Effector CD4-positive, alpha-beta T cell (primary cell): ENCODE data around the gene STIM1.
A peak's percentile ranks its signal among the peaks of the same experiment; 100 is the strongest.

ENCODE experiments used
- DNase-seq: peaks from one replicate; pipeline ENCODE4 v3.0.0-alpha.2; 2020

The STIM1 gene

GRCh38 chr11:3831378-3832239 lies 23.9 kb upstream of the STIM1 start:
- DNase-seq, result no peak

DNA sequence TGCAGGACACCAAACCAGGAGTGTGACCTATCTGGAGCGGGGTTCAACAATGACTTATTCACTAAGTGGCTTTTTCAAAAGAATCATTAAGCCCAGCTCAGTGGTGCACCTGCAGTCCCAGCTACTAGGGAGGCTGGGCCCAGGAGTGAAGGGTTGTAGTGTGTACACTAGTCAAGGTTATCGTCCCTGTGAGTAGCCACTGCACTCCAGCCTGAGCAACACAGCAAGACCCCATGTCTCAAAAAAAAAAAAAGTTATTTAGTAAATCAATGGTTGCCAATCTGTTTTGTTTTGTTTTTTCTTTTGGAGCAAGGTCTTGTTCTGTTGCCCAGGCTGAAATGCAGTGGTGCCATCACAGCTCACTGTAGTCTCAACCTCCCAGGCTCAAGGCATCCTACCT lies 22.6 kb upstream of the STIM1 start:
- DNase-seq, result no peak

DNA sequence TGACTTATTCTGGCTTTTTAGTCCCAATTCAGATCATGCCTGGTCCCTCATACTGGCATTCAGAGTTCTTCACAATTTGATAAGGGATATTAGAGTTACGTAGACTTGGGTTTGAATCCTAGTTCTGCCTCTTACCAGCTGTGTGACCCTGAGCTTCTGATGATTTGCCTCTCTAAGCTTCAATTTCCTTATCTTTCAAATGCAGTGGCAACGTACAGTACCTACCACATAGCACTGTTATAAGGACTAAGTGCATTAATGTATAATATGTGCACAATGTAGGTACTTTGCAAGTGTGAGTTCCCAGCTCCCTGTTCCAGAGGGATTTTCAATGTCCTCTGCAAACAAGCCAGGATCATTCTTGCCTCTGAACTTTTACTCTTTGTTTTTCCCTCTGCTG lies 22.0 kb upstream of the STIM1 start:
- DNase-seq, result no peak

- no peak for DNase-seq
Measured at GRCh38 chr11:3834349-3834663, 21.2 kb upstream of the STIM1 start.

DNA sequence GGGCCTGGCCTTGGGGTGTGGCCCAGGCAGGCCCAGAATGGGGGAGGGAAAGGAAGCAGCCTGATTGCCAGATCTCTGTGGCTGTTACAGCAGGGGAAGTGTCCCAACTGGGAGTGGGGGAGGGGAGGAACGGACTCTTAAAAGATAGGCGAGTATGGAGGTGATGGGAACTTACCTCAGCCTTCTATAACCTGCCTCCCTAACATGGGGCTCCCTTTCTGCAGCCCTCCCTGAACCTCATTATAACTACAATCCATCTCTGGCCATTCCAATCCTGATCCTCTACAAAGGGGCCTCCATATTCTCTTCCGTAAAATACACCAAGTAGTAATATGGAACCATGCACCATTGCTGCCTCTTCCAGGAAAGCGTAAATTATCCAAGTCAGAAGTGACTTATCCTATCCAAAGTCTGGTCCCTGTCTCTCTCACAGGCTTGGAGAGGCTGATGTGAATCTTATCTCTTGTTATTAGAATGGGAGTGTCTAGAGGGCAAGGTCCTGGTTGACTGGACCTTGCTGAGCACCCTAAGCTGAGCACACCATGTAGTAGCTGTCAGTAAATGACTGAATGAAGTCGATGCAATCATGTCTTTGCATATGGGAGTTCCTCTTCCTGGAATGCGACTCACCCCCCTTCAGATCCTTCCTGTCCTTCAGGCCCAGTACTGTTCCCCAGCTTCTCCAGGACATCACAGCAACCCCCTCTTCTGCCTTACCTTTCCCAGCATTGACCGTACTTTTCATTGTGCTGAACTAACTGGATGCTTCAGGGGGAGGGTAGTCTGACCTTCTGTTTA lies 20.6 kb upstream of the STIM1 start:
- DNase-seq, result no peak

GRCh38 chr11:3835751-3836150 lies 19.7 kb upstream of the STIM1 start:
- DNase-seq, result no peak

GRCh38 chr11:3836903-3837302 lies 18.6 kb upstream of the STIM1 start:
- peak; percentile 44 for DNase-seq

GRCh38 chr11:3837793-3838192 lies 17.7 kb upstream of the STIM1 start:
- DNase-seq, result no peak

- DNase-seq, result no peak
Measured at GRCh38 chr11:3838504-3838903, 17.0 kb upstream of the STIM1 start.

DNA sequence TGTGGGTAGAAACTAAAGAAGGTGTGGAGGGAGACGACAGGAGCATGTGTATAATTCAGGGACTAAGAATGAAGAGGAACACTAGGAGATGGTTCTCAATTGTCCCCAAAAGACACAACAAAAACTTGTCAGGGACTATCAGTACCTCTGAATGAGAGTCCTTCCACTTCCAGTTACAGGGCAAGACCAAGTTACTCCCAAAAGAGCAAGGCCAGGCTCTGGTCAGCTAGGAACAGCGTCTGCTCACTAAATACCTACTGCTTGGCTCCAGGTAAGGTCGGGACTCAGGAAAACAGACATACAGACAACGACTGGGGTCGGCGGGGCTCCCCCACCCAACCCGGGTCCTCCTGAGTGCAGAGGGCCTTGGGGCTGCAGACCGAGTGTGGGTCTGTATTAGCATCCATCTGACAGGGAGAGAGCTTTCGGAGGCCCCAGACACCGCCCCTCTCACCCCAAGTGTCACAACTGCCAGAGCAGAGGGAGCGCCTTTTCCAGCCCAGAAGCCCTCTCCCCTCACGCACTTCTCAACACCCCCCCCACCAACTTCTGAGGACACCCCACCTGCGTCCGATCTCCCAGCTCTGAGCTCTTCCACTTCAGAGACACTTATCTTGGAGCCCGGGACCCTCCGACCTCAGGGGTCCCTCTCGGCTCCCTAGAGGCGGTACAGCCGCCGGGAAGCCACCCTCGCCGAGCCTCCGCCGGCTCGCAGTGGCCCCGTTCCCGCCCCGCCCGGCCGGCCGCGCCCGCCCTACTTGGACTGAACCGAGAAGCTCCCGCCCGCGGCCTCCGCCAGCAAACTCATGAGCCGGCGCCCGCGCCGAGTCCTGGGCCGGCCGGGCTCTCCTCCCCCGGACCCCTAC lies 15.2 kb upstream of the STIM1 start:
- DNase-seq, result peak; percentile 23

- DNase-seq, result peak; percentile 50
Measured at GRCh38 chr11:3840870-3841425, 14.5 kb upstream of the STIM1 start, which contains the start of gene RHOG. TSS of gene RHOG (minus strand) at chr11:3840959. CDS start at chr11:3828138, 12,821 bp downstream.

DNA sequence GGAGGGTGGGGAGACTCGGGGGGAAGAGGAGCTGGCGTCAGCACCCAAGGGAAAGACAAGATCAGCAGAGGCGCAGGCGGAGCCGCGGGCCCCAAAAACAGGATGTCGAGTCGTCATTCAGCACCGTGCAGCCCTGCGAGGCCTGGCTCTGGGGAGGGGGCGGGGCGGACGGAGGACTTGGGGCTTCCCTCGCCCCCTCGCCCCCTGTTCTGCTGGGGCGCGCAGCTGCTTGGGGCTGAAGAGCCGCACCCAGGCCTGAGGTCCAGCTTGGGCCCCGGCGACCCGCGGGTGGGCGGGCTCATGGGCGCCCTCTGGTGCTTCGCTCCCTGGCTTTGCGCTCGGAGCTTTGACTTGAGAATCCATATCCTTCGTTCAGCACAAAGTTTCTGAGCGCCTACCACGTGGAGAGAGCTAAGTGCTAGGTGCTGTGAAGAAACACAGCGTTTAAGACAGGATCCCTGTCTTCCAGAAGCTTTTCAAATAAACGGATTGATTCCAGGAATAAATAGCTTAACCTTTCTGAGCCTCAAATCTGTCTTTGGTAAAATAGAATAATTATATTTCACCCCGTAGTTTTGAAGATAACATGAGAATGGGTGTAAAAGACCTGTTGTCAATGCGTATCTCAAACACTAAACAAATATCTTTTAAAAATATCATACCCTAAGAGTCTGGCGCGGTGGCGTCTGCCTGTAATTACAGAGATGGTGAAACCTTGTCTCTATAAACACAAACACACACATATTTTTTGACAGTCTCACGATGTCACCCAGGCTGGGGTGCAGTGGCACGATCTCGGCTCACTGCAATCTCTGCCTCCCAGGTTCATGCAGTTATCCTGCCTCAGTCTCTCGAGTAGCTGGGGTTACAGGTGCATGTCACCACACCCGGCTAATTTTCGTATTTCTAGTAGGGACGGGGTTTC lies 13.8 kb upstream of the STIM1 start:
- DNase-seq, result peak; percentile 93

DNA sequence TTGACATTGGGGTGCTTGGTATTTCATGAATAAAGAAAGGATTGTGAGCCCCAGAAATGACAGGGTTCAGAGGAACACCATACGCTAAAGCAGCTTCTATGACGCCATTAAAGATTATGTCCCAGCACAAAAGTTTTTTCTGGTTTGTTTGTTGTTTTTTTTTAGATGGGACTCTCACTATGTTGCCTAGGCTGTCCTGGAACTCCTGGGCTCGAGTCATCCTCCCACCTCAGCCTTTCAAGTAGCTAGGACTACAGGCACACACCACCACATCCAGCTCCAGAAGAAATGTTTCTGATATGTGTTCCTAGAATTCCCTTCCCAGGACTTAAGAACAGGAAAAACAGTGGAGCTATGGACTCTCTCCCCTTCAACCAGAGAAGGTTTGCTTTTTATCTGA lies 12.1 kb upstream of the STIM1 start:
- DNase-seq, result no peak

GRCh38 chr11:3845246-3845645 lies 10.2 kb upstream of the STIM1 start:
- DNase-seq, result no peak

GRCh38 chr11:3845670-3846069 lies 9.8 kb upstream of the STIM1 start:
- no peak for DNase-seq

- DNase-seq, result peak; percentile 47
Measured at GRCh38 chr11:3849297-3849874, 6.1 kb upstream of the STIM1 start.

- DNase-seq, result no peak
Measured at GRCh38 chr11:3853545-3853842, 2.0 kb upstream of the STIM1 start.

- peak; percentile 65 for DNase-seq
Measured at GRCh38 chr11:3853899-3854659, 1.4 kb upstream of the STIM1 start.

GRCh38 chr11:3854660-3854976 lies 846 bp upstream of the STIM1 start:
- no peak for DNase-seq

DNA sequence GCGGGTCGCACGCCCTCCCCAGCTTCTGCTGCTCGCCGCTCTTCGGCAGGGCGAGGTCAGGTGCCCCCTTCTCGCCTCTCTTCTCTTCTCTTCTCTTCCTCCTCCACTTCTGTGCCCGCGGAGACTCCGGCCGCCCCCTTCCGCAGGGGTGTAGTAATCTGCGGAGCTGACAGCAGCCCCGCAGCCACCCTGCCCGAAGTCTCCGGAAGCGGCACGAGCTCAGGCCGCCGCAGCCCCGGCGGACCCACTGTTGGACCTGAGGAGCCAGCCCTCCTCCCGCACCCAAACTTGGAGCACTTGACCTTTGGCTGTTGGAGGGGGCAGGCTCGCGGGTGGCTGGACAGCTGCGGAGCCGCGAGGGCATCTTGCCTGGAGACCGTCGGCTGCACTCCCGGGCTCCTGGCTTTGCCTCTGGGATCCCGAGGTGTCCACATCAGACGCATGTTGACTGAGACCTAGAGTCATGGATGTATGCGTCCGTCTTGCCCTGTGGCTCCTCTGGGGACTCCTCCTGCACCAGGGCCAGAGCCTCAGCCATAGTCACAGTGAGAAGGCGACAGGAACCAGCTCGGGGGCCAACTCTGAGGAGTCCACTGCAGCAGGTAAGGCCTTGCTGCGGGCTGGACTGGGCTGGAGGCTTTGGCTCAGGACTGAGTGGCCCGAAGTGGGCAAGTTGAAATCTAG lies 486 bp downstream of the STIM1 start:
- DNase-seq, result peak; percentile 31
